Subcutaneous abdominal adipose tissue (tissue), 5 donors: ENCODE measurements around the gene NFIX.

ENCODE experiments used
- H3K27ac ChIP-seq: one replicate; pipeline ENCODE4 v1.7.0; 2013; ENCODE audit warnings: low read depth, mild to moderate bottlenecking, inconsistent platforms, low read length, moderate library complexity
- H3K27me3 ChIP-seq, 5 donors: one replicate each; pipeline ENCODE4 v1.7.0; 2013; ENCODE audit warnings: low read length in 5 of 5, inconsistent platforms in 1 of 5; ENCODE audit not compliant: control insufficient read depth in 5 of 5, insufficient read depth in 4 of 5
- H3K36me3 ChIP-seq, 5 donors: one replicate each; pipeline ENCODE4 v1.7.0; 2013; ENCODE audit warnings: low read length in 5 of 5; ENCODE audit not compliant: control insufficient read depth in 5 of 5, insufficient read depth in 5 of 5
- H3K4me1 ChIP-seq, 5 donors: one replicate each; pipeline ENCODE4 v1.7.0; 2013; ENCODE audit warnings: low read length in 5 of 5, mild to moderate bottlenecking in 3 of 5, moderate library complexity in 1 of 5; ENCODE audit not compliant: control insufficient read depth in 5 of 5, insufficient read depth in 5 of 5
- H3K4me3 ChIP-seq, 5 donors: one replicate each; pipeline ENCODE4 v1.7.0; 2013; ENCODE audit warnings: low read length in 5 of 5, low read depth in 1 of 5
- H3K9ac ChIP-seq, 5 donors: one replicate each; pipeline ENCODE4 v1.7.0; 2013; ENCODE audit warnings: low read length in 5 of 5, mild to moderate bottlenecking in 4 of 5, moderate library complexity in 3 of 5
- H3K9me3 ChIP-seq, 5 donors: one replicate each; pipeline ENCODE4 v1.7.0; 2013; ENCODE audit warnings: low read length in 5 of 5; ENCODE audit not compliant: control insufficient read depth in 5 of 5
- donor health status: healthy.
- donor health status: healthy.
- donor health status: healthy.
- donor health status: healthy.
- donor health status: healthy.

The NFIX gene

DNA sequence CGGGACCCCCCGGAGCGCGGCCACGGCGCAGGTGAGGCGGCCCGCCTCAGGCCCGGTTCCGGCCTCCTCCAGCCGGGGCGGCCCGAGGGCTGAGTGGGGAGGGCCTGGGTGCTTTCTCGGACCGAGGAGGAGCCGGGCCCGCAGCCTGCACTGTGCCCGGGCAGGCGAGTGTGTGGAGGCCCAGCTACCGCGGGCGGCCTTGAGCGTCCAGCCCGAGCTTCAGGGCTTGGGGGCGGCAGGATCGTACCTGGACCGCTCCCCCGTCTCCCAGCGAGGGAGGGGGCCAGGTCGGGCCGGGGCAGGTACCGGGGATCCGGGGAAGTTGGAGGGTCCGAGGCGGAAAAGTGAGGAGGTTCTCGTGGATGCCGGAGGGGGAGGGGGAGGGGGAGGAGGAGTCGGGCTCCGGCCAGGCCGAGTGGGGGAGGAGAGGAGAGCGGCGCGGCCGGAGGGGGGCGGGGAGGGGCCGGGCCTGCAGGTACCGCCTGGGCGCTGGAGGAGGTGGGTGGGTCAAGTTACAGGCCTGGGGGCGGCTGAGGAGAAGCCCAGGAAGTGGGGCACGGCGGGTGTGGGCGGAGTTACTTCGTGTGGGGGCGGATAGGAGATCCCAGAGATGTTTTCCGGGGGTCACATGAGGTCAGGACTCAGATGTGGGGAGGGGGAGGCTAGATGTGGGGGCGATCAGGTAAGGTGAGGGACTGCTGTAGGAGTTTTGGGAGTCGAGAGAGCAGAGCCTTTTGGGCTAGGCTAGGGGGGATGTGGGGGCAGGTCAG lies 123.3 kb downstream of the NFIX start:
- H3K27ac ChIP-seq: no peak overlapping the region
- peaks cover 14 to 52% (median 47%) of the 10 kb centered on the region in 5 donors for H3K4me1 ChIP-seq
- H3K9ac ChIP-seq: peak overlapping the region; percentile 44 to 94 (median 84)
- H3K4me3 ChIP-seq: peak overlapping the region; percentile 70 to 99 (median 82)
- H3K27me3 ChIP-seq: no peaks in the 10 kb centered on the region
- H3K9me3 ChIP-seq: no peaks in the 10 kb centered on the region
- peaks cover 0 to 15% (median 6%) of the 10 kb centered on the region in 5 donors for H3K36me3 ChIP-seq

DNA sequence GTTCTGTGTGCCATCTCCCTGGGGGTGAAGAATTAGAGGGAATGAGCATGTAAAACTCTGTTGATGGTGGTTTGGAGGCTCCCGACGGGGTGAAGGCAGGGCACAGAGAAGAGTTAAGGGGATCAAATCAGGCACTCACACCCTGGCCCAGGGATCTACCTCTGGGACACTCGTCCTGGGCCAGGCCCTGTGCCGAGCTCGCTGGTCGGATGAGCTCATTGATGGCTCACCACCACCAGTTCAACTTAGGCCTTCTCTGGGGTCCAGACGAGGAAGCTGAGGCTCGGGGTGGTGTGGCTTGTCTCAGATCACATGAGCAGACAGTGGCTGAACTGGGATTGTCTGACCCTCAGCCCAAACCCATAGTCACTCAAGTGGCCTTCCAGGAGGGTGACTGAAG lies 124.4 kb downstream of the NFIX start:
- H3K4me3 ChIP-seq: peak overlapping the region in 4 of 5 donors; percentile 70 to 99 (median 85)
- H3K9me3 ChIP-seq: no peaks in the 10 kb centered on the region
- H3K4me1 ChIP-seq: peaks cover 14 to 52% (median 47%) of the 10 kb centered on the region in 5 donors
- peak overlapping the region; percentile 11 for H3K27ac ChIP-seq
- peak overlapping the region; percentile 12 to 94 (median 76) for H3K9ac ChIP-seq
- H3K36me3 ChIP-seq: peaks cover 0 to 16% (median 6%) of the 10 kb centered on the region in 5 donors
- H3K27me3 ChIP-seq: no peaks in the 10 kb centered on the region

- H3K9ac ChIP-seq: peak overlapping the region in 3 of 5 donors; percentile 76 to 94 (median 87)
- H3K36me3 ChIP-seq: peaks cover 0 to 13% (median 6%) of the 10 kb centered on the region in 5 donors
- peak overlapping the region in 1 of 5 donors; percentile 99 for H3K4me3 ChIP-seq
- H3K4me1 ChIP-seq: peaks cover 14 to 52% (median 47%) of the 10 kb centered on the region in 5 donors
- no peak overlapping the region for H3K27ac ChIP-seq
- H3K9me3 ChIP-seq: no peaks in the 10 kb centered on the region
- no peaks in the 10 kb centered on the region for H3K27me3 ChIP-seq
Observed at GRCh38 chr19:13120031-13120430, 124.8 kb downstream of the NFIX start.

DNA sequence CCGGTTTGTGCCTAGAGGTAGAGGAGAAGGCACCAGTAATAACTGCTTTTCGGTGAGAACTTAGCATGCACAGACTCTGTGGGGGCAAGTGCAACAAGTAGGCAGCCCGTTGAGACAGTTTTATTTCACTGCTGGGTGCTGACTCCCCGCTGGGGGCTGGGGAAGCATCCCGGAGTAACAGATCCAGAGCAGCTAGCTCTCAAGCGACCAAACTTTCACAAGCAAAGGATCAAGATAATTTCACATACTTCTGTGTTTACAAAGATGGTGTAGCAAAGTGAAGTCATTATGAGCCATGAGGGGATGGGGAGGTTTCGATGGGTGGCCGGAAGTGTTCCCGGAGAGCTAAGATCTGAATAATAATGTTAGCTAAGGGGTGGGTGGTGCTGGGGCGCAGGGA lies 125.5 kb downstream of the NFIX start:
- Histone ChIP-seq H3K36me3 (peaks cover 0 to 10% (median 4%) of the 10 kb centered on the region in 5 donors), H3K9ac (peak overlapping the region in 2 of 5 donors; percentile 76 to 94), H3K4me3 (peak overlapping the region in 1 of 5 donors; percentile 35), H3K27me3 (no peaks in the 10 kb centered on the region), H3K27ac (no peak overlapping the region), H3K4me1 (peaks cover 11 to 45% (median 40%) of the 10 kb centered on the region in 5 donors), H3K9me3 (no peaks in the 10 kb centered on the region)

GRCh38 chr19:13121551-13122274 lies 126.4 kb downstream of the NFIX start:
- Histone ChIP-seq H3K9me3 (no peaks in the 10 kb centered on the region), H3K4me1 (peaks cover 11 to 36% (median 32%) of the 10 kb centered on the region in 5 donors), H3K36me3 (peaks cover 0 to 15% (median 8%) of the 10 kb centered on the region in 5 donors), H3K9ac (no peak overlapping the region), H3K27me3 (no peaks in the 10 kb centered on the region), H3K27ac (no peak overlapping the region), H3K4me3 (no peak overlapping the region)

DNA sequence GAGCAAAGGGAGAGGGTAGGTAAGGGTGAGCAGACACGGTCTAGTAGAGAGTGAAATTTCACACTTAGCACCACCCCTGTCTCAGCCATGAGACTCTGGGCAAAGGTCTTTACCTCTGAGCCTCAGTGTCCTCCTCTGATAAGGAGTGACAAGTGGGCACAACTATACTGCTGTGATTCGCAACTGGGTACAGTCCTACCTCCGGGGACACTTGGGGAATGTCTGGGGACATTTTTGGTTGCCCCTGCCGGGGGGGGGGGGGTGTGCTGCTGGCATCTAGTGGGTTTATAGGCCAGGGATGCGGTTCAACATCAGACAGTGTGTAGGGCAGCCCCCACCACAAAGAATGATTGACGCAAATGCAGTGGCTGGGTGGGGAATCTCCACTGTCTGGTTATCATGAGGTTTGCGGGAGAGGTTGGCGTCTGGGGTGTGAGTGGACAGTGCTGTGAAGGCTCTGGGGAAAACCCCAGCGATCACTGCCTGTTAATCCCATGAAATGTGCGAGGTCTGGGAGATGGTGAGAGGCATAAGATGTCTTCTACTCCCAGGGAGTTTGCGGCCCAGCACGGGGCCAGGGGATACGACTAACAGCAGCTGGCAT lies 127.1 kb downstream of the NFIX start:
- Histone ChIP-seq H3K9me3 (no peaks in the 10 kb centered on the region), H3K4me3 (no peak overlapping the region), H3K27me3 (no peaks in the 10 kb centered on the region), H3K36me3 (peaks cover 0 to 16% (median 8%) of the 10 kb centered on the region in 5 donors), H3K9ac (no peak overlapping the region), H3K27ac (no peak overlapping the region), H3K4me1 (peaks cover 9 to 30% (median 26%) of the 10 kb centered on the region in 5 donors)

GRCh38 chr19:13122980-13123957 lies 128.0 kb downstream of the NFIX start:
- Histone ChIP-seq H3K9me3 (no peaks in the 10 kb centered on the region), H3K36me3 (peaks cover 0 to 16% (median 8%) of the 10 kb centered on the region in 5 donors), H3K4me3 (no peak overlapping the region), H3K4me1 (peaks cover 9 to 24% (median 21%) of the 10 kb centered on the region in 5 donors), H3K27me3 (no peaks in the 10 kb centered on the region), H3K9ac (no peak overlapping the region), H3K27ac (no peak overlapping the region)

DNA sequence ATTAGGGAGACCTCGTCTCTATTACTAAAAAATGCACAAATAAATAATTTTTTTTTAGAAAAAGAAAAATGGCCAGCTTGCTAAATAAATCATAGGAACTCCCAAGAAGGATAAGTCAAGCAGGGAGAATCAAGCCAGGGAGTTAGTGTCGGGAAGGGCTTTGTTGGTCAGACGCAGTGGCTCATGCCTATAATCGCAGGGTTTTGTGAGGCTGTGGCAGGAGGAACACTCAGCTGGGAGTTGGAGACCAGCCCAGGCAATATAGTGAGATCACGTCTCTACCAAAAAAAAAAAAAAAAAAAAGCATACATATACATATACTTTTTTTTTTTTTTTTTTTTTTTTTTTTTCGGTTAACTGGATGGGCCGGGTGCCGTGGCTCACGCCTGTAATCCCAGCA lies 131.8 kb downstream of the NFIX start:
- no peak overlapping the region for H3K4me3 ChIP-seq
- H3K27ac ChIP-seq: no peak overlapping the region
- H3K27me3 ChIP-seq: no peaks in the 10 kb centered on the region
- no peak overlapping the region for H3K9ac ChIP-seq
- H3K36me3 ChIP-seq: peaks cover 0 to 10% (median 6%) of the 10 kb centered on the region in 5 donors
- peaks cover 0 to 5% (median 0%) of the 10 kb centered on the region in 5 donors for H3K4me1 ChIP-seq
- no peaks in the 10 kb centered on the region for H3K9me3 ChIP-seq
